Ishikawa (cell line): ENCODE measurements around the gene TEDC2.

Experiments used
- CEBPB ChIP-seq: IDR thresholded peaks from 2 replicates; pipeline ENCODE4 v1.6.1; 2012
- CREB1 ChIP-seq: IDR thresholded peaks from 2 replicates; pipeline ENCODE4 v1.6.1; 2012; ENCODE audit warnings: low read depth
- EGR1 ChIP-seq: IDR thresholded peaks from 2 replicates; pipeline ENCODE4 v1.6.1; 2012
- EP300 ChIP-seq: IDR thresholded peaks from 2 replicates; pipeline ENCODE4 v1.6.1; 2012; ENCODE audit warnings: borderline replicate concordance
- FOXM1 ChIP-seq: IDR thresholded peaks from 2 replicates; pipeline ENCODE4 v1.6.1; 2012; ENCODE audit warnings: low read depth, borderline replicate concordance
- MAX ChIP-seq: IDR thresholded peaks from 2 replicates; pipeline ENCODE4 v1.6.1; 2012
- NFIC ChIP-seq: IDR thresholded peaks from 2 replicates; pipeline ENCODE4 v1.6.1; 2012
- RAD21 ChIP-seq: IDR thresholded peaks from 2 replicates; pipeline ENCODE4 v1.6.1; 2012; ENCODE audit warnings: low read depth
- REST ChIP-seq: IDR thresholded peaks from 2 replicates; pipeline ENCODE4 v1.6.1; 2012; ENCODE audit warnings: low read depth, mild to moderate bottlenecking
- TAF1 ChIP-seq: IDR thresholded peaks from 2 replicates; pipeline ENCODE4 v1.6.1; 2012; ENCODE audit warnings: low read depth, mild to moderate bottlenecking
- TCF12 ChIP-seq: IDR thresholded peaks from 2 replicates; pipeline ENCODE4 v1.6.1; 2012; ENCODE audit warnings: low read depth
- TEAD4 ChIP-seq: IDR thresholded peaks from 2 replicates; pipeline ENCODE4 v1.6.1; 2012
- YY1 ChIP-seq: IDR thresholded peaks from 2 replicates; pipeline ENCODE4 v1.6.1; 2012; ENCODE audit warnings: low read depth
- ZBTB7A ChIP-seq: IDR thresholded peaks from 2 replicates; pipeline ENCODE4 v1.6.1; 2012; ENCODE audit warnings: low read depth
- TF ChIP-seq, protein P1 (sequence below): IDR thresholded peaks from 2 replicates; pipeline ENCODE4 v1.6.1; 2012

Gene TEDC2

DNA sequence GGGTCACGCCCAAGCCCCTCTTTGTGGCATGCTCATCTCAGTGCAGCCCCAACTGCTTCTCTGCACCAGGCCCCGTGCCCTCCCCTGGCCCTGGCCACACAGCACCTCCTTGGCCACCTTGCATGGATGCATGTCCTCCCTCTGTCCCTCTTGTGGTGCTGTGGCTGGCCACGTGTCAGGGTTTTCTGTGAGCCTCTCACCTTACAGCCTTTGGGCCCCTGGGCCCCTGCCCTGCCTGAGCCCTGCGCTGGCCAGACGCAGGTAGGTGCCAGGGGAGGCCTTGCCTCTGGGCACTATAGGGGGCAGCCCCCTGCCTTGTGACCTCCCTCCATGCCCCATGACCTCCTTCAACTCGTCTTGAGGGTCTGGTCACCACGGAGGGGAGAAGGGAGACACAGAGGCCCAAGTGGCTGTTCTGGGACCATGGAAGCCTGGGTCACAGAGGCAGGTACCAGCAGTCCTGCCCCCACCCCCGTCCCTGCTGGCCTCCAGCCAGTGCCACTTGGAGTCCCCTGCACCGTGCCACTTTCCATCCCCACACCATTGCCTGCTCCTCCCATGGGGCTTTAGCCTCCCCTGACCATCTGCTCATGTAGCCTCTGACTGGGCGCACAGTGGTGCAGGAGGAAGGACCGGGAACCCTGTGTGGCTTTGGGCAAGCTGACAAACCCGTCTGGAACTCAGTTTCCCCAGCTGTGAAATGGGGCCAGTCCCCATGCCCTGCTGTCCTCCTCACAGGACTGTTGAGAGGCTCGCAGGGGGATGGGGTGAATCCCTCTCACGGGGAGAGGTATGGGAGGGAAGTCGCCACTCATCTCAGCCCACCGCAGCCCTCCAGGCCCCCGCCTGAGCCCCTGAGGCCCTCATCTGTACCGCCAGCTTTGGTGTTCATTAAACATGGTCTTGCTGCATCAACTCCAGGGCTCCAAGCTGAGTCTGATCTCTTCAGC, 42.3 kb downstream of the TEDC2 start:
- TF ChIP-seq NFIC (no peak), TAF1 (no peak), TCF12 (no peak), RAD21 (no peak)

GRCh38 chr16:2505695-2506094, 45.8 kb downstream of the TEDC2 start:
- TF ChIP-seq RAD21 = no peak
- TF ChIP-seq, protein P1, sequence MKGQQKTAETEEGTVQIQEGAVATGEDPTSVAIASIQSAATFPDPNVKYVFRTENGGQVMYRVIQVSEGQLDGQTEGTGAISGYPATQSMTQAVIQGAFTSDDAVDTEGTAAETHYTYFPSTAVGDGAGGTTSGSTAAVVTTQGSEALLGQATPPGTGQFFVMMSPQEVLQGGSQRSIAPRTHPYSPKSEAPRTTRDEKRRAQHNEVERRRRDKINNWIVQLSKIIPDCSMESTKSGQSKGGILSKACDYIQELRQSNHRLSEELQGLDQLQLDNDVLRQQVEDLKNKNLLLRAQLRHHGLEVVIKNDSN = no peak

- TF ChIP-seq, protein P1 = no peak
- no peak for TF ChIP-seq NFIC
- no peak for TF ChIP-seq TCF12
- no peak for TF ChIP-seq CEBPB
- TF ChIP-seq ZBTB7A = no peak
Observed at GRCh38 chr16:2507052-2507659, 47.2 kb downstream of the TEDC2 start.

GRCh38 chr16:2507665-2508064, 47.8 kb downstream of the TEDC2 start:
- TF ChIP-seq TCF12 = no peak
- no peak for TF ChIP-seq EP300
- TF ChIP-seq FOXM1 = no peak
- TF ChIP-seq EGR1 = no peak
- TF ChIP-seq RAD21 = no peak
- no peak for TF ChIP-seq TAF1

- no peak for TF ChIP-seq TCF12
- no peak for TF ChIP-seq RAD21
- TF ChIP-seq TEAD4 = no peak
- TF ChIP-seq, protein P1 = no peak
- no peak for TF ChIP-seq CEBPB
- TF ChIP-seq TAF1 = no peak
- TF ChIP-seq NFIC = no peak
- no peak for TF ChIP-seq REST
- no peak for TF ChIP-seq YY1
Observed at GRCh38 chr16:2508722-2509400, 49.0 kb downstream of the TEDC2 start.

GRCh38 chr16:2511128-2511800, 51.4 kb downstream of the TEDC2 start:
- no peak for TF ChIP-seq TAF1
- TF ChIP-seq REST = no peak
- TF ChIP-seq EP300 = no peak
- no peak for TF ChIP-seq ZBTB7A
- no peak for TF ChIP-seq MAX
- TF ChIP-seq FOXM1 = no peak
- no peak for TF ChIP-seq CEBPB
- TF ChIP-seq TEAD4 = no peak
- no peak for TF ChIP-seq YY1
- no peak for TF ChIP-seq RAD21
- no peak for TF ChIP-seq EGR1
- TF ChIP-seq CREB1 = no peak
- TF ChIP-seq, protein P1 = no peak
- TF ChIP-seq TCF12 = no peak
- no peak for TF ChIP-seq NFIC
